HG02970 (cell line): ENCODE results near the gene C4B.
"Not testable (repeated sequence)": the region's sequence is repeated elsewhere in the genome, so short reads cannot be mapped to it uniquely, and the experiment has no call there.

Experiments used
- ATAC-seq: cut with Tn5 transposase; IDR thresholded peaks from one replicate; pipeline ENCODE4 v1.9.1; 2021; ENCODE audit warnings: mild to moderate bottlenecking, moderate library complexity, moderate number of reproducible peaks; ENCODE audit not compliant: unreplicated experiment, low FRiP score

C4B gene

DNA sequence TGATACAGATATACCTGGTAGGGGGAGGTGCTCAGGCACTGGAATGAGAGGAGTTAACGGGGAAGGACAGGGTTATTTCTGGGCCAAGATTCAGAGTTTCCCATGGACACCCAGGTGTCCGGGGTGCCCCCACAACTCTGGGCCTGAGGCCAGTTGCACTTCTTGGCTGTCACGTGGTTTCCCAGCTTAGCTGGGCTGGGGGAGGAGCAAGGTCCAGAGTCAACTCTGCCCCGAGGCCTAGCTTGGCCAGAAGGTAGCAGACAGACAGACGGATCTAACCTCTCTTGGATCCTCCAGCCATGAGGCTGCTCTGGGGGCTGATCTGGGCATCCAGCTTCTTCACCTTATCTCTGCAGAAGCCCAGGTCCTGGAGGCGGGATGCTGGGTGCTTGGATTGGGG, at the start of gene C4B:
C4B (plus strand) TSS at position 249 of the 400 bp plus-strand sequence; CDS start at position 300, 51 bp downstream.
- ATAC-seq: not testable (repeated sequence)

DNA sequence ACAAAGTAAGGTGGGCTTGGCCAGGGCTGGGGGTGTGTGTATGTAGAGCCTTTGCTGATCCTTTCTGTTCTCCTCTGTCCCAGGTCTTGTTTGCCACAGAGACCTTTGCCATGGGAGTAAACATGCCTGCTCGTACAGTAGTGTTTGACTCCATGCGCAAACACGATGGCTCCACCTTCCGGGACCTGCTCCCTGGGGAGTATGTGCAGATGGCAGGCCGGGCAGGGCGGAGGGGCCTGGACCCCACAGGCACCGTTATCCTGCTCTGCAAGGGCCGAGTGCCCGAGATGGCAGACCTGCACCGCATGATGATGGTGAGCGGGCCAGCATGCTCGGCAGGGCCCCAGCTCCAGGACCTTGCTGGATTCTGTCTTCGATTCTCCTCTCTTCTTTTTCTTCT, 48.9 kb upstream of the C4B start:
- no peak for ATAC-seq

DNA sequence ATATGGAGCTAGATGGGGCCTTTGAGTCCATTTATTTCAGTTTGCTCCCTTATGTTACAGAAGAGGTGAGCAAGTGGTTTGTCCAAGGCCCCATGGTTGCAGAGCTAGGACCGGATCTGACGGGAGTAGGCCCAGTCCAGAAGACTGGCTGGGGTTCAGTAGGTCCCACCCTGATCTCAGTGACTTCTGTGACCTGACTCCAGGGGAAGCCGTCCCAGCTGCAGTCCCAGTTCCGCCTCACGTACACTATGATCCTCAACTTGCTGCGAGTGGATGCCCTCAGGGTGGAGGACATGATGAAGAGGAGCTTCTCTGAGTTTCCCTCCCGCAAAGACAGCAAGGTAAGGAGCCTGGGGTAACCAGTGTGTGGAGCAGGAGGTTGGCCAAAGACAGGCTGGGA, 48.1 kb upstream of the C4B start:
- ATAC-seq: no peak

GRCh38 chr6:31966997-31967925, 47.3 kb upstream of the C4B start:
- ATAC-seq: no peak

GRCh38 chr6:31967926-31968320, 46.7 kb upstream of the C4B start:
- ATAC-seq: no peak

- ATAC-seq: no peak
These were observed 46.3 kb upstream of the C4B start for GRCh38 chr6:31968326-31968725.

DNA sequence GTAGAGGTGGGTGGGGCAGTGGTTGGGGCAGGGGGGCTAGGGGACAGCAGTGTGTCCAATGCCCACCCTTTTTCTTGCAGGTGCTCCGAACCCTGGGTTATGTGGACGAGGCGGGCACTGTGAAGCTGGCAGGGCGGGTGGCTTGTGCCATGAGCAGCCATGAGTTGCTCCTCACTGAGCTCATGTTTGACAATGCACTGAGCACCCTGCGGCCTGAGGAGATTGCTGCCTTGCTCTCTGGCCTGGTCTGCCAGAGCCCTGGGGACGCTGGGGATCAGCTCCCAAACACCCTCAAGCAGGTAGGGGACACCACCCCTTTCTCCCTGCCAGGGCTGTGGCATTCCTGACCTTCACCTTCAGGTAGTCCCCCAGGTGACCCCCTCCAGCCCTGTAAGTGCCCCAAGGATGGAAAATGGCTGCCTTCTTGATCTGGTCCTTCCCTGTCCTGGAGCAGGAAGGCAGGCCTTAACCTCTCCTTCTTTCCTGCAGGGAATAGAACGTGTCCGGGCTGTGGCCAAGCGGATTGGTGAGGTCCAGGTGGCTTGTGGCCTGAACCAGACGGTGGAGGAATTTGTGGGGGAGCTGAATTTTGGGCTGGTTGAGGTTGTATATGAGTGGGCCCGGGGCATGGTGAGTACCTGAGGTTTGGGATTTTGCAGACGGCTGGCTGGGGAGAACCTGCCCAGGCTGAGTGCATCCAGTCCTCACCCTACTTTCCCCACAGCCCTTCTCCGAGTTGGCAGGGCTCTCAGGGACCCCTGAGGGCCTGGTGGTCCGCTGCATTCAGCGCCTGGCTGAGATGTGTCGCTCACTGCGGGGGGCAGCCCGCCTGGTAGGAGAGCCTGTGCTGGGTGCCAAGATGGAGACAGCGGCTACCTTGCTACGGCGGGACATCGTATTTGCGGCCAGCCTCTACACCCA, 45.5 kb upstream of the C4B start:
- no peak for ATAC-seq

DNA sequence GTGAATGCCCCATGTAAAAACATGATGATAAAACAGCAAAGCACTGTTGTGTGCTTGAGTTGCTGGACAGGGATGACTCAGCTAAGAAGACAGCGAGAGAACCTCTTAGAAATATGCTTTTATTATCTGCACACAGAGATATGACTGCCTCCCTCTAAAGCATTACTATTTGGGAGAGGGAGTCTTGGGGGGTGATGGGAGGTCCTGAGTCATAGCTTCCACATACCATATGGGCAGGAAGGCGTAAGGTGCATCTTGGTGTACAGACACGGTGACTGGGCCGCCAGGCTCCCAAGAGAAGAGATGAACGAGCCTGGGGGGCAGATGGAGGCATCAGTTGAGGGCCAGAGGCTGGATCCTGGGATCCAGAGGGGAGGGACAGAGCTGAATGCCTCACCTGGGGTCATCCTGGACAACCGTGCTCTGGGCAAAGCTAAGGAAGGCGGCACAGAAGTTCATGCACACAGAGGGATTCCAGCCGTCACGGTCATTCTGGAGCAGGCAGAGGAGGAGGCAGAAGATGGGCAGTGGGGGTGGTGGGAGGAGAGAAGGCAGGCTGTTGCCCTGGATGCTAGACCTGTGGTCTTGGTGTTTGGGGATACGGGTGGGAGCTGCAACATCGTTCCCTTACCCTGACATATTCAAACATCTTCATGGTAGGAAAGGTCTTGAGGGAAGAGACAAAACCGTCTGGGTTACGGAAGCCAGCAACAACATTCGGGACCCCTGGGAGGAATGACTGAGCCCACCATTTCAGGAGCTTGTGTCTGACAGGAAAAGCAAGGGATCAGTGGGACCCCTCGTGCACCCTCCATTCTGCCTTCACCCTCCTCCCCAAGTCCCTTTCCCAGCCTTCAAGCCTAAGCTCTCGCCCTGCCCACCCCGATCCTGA, 44.6 kb upstream of the C4B start:
- no peak for ATAC-seq

- ATAC-seq: no peak
These were observed 43.9 kb upstream of the C4B start for GRCh38 chr6:31970604-31971271.

DNA sequence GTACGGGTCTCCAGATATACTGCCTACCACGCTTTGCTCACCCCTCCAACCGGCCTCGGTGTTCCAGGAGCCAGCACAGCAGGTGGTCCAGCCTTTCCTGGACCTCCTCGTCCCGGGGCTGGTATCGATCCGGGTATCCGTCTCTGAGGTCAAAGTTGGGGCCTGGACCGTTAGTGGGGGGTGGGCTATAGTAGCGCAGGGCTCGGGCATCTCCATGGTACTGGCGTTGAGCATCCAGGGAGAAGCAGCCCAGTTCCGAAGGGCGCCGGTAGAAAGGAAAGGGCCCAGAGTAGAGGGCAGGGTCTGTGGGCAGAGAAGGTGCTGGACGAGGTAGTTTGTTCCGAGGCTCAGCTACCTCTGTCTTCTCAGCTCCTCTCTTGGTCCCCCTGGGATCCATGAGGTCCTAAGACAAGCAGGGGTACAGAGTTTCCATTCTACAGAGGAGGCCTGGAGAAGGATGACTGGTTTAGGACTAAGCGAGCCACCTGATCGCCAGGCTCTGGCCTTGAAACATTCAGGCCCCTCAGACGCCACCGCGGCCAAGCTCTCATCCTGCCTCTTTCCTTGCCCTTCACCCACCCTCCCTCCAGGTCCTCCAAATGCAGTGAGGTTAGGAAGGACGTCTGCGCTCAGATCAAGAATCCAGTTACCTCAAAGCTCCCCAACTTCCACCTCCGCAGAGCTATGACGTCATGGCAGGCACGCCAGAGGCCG, 43.2 kb upstream of the C4B start:
- no peak for ATAC-seq

DNA sequence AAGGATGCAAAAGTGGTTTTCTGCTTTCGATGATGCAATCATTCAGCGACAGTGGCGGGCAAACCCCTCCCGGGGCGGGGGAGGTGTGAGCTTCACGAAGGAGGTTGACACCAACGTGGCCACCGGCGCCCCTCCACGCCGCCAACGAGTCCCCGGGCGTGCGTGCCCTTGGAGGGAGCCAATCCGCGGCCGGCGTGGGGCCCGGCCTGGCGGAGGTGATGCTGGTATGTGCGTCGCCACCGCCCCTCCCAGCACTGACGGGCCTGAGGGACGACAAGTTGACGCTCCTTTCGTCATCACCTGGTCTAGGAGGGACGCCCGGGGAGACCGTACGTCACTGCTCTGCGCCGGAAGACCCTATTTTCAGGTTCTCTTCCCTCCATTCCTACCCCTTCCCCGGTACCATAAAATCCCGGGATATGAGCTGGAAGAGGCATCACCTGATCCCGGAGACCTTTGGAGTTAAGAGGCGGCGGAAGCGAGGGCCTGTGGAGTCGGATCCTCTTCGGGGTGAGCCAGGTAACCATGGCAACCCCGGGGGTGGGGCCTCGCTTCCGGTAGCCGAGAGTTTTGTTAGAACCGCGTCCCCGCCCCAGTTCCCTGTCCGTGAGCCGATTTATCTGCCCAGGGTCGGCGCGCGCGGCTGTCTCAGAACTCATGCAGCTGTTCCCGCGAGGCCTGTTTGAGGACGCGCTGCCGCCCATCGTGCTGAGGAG, 42.4 kb upstream of the C4B start, which contains the start of gene DXO:
DXO (minus strand) TSS at position 146 of the 716 bp plus-strand sequence. CDS start 463 bp downstream, outside the sequence.
- peak; percentile 89 for ATAC-seq

- ATAC-seq: no peak
These were observed 41.8 kb upstream of the C4B start for GRCh38 chr6:31972709-31973350.

DNA sequence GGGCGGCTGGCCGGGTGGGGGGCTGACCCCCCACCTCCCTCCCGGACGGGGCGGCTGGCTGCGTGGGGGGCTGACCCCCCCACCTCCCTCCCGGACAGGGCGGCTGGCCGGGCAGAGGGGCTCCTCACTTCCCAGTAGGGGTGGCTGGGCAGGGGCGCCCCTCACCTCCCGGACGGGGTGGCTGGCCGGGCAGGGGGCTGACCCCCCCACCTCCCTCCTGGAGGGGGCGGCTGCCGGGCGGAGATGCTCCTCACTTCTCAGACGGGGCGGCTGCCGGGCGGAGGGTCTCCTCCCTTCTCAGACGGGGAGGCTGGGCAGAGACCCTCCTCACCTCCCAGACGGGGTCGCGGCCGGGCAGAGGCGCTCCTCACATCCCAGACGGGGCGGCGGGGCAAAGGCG, 38.5 kb upstream of the C4B start:
- not testable (repeated sequence) for ATAC-seq

DNA sequence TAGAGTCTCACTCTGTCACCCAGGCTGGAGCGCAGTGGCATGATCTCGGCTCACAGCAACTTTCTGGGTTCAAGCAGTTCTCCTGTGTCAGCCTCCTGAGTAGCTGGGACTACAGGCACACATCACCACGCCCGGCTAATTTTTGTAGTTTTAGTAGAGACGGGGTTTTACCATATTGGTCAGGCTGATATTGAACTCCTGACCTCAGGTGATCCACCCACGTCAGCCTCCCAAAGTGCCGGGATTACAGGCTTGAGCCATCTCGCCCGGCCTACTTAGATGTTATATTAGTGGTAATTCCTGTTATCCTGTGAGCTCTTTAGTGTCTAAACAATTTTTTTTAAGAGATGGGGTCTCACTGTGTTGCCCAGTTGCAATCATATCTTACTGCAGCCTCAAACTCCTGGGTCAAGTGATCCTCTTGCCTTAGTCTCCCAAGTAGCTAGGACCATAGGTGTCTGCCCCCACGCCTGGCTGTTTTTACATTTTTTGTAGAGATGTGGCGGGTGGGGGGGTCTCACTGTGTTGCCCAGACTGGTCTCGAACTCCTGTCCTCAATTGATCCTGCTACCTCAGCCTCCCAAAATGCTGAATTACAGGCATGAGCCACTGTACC, 36.7 kb upstream of the C4B start:
- ATAC-seq: no peak

DNA sequence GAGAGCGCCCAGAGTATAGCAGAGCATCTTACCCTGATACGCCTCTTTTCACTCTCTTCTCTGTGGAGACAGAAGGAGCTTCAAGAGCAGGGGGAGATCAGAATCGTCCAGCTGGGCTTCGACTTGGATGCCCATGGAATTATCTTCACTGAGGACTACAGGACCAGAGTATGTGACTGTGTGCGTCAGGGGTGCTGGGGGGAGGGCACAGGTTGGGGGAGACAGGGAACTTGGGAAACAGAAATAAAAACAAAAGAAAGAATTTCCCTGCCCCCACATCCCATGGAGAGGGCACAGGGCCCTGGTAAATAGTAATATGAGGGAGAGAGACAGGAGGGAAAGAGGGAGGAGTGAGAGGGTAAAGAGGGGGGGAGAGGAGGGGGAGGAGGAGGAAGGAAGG, 35.8 kb upstream of the C4B start:
- no peak for ATAC-seq

- ATAC-seq: no peak
These were observed 35.2 kb upstream of the C4B start for GRCh38 chr6:31979238-31979898.
